OCI-LY1 (cell line): ENCODE results near the gene RASD1.

ENCODE experiments used
- EZH2 ChIP-seq: fragments of 200-600 bp; sonication (generic), shearing (Covaris generic); IDR thresholded peaks from 2 replicates; pipeline ENCODE4 v1.8.0; 2017; ENCODE audit warnings: borderline replicate concordance, mixed run types, mild to moderate bottlenecking, antibody characterized with exemption, low read length, moderate library complexity, mixed read lengths
- TF ChIP-seq, protein P1 (sequence below): fragments of 200-600 bp; sonication (generic), shearing (Covaris generic); IDR thresholded peaks from 2 replicates; pipeline ENCODE4 v1.5.1; 2017; ENCODE audit warnings: mild to moderate bottlenecking, antibody characterized with exemption, low read length, moderate library complexity, mixed read lengths

DNA sequence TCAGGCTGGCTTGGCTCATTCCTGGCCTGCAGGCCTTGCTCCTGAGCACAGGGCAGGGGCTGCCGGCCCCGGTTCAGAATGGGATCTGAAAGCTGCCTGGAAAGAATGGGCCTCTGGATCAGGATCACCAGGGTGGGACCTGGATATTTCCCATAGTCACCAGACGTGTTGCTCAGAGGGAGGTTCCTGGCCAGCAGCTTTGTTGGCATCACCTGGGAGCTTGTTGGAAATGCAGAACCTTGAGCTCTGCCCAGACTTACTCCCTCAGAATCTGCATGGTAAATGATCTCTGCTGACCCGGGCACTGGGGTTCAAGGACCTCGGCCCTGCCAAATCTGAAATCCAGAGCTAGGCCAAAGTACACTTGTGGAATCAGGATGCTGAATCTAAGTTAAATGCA, 48.9 kb downstream of the RASD1 start:
- TF ChIP-seq, protein P1, sequence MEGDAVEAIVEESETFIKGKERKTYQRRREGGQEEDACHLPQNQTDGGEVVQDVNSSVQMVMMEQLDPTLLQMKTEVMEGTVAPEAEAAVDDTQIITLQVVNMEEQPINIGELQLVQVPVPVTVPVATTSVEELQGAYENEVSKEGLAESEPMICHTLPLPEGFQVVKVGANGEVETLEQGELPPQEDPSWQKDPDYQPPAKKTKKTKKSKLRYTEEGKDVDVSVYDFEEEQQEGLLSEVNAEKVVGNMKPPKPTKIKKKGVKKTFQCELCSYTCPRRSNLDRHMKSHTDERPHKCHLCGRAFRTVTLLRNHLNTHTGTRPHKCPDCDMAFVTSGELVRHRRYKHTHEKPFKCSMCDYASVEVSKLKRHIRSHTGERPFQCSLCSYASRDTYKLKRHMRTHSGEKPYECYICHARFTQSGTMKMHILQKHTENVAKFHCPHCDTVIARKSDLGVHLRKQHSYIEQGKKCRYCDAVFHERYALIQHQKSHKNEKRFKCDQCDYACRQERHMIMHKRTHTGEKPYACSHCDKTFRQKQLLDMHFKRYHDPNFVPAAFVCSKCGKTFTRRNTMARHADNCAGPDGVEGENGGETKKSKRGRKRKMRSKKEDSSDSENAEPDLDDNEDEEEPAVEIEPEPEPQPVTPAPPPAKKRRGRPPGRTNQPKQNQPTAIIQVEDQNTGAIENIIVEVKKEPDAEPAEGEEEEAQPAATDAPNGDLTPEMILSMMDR: no peak
- no peak for TF ChIP-seq EZH2
